ENCODE results near the gene RASAL1.

The RASAL1 gene

DNA sequence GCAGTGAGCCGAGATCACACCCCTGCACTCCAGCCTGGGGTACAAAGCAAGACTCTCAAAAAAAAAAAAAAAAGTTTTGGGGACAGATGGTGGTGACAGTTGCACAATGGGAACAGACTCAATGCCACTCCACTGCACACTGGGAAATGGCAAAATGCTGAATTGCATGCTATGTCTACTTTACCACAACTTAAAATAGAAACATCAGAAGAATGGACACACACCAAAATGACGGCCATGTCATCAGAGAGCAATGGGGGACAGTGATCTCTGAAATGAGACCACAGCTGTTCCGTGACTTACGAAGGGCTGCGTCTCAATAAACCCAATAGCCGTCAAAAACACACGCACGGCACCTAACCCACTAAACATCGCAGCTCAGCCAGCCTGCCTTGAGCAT lies 36.0 kb upstream of the RASAL1 start:
- DNase-seq, result no peak
- peaks cover 62% of the 10 kb centered on the region for H3K36me3 Mint-ChIP-seq (ENCODE audit: low read depth)
- H3K9me3 Mint-ChIP-seq, result no peaks in the 10 kb centered on the region
- TF ChIP-seq, protein P1, sequence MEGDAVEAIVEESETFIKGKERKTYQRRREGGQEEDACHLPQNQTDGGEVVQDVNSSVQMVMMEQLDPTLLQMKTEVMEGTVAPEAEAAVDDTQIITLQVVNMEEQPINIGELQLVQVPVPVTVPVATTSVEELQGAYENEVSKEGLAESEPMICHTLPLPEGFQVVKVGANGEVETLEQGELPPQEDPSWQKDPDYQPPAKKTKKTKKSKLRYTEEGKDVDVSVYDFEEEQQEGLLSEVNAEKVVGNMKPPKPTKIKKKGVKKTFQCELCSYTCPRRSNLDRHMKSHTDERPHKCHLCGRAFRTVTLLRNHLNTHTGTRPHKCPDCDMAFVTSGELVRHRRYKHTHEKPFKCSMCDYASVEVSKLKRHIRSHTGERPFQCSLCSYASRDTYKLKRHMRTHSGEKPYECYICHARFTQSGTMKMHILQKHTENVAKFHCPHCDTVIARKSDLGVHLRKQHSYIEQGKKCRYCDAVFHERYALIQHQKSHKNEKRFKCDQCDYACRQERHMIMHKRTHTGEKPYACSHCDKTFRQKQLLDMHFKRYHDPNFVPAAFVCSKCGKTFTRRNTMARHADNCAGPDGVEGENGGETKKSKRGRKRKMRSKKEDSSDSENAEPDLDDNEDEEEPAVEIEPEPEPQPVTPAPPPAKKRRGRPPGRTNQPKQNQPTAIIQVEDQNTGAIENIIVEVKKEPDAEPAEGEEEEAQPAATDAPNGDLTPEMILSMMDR (IDR thresholded peaks at IDR 0.05), result no peak
- no peak overlapping the region for H3K4me3 Mint-ChIP-seq
- no peak overlapping the region for H3K27ac Mint-ChIP-seq
- no peaks in the 10 kb centered on the region for H3K27me3 Mint-ChIP-seq (ENCODE audit: low read depth, poor library complexity)
- H3K4me1 Mint-ChIP-seq, result peaks cover 22% of the 10 kb centered on the region

DNA sequence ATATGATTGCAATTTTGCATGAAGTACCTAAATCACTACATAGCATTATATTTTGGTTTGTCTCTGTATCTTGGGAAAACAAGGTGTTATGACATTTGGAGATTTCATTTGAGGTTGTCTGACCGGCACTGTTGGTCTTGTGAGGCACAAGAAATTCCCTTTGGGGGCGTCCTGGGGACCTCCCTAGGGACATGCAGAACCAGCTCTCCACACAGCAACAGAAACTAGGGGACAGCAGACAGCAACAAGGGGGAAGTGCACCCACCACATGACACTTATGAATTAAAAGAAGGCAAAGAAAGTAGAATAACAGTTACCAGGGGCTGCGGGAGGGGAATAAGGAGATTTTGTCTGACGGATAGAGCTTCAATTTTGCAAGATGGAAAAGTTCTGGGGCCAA lies 35.4 kb upstream of the RASAL1 start:
- Mint-ChIP-seq H3K36me3 (ENCODE audit: low read depth) (peaks cover 56% of the 10 kb centered on the region), H3K27ac (no peak overlapping the region), H3K27me3 (ENCODE audit: low read depth, poor library complexity) (no peaks in the 10 kb centered on the region), H3K4me1 (peaks cover 22% of the 10 kb centered on the region), H3K9me3 (no peaks in the 10 kb centered on the region), H3K4me3 (no peak overlapping the region)
- TF ChIP-seq, protein P1 (IDR thresholded peaks at IDR 0.05), result no peak
- DNase-seq, result no peak

DNA sequence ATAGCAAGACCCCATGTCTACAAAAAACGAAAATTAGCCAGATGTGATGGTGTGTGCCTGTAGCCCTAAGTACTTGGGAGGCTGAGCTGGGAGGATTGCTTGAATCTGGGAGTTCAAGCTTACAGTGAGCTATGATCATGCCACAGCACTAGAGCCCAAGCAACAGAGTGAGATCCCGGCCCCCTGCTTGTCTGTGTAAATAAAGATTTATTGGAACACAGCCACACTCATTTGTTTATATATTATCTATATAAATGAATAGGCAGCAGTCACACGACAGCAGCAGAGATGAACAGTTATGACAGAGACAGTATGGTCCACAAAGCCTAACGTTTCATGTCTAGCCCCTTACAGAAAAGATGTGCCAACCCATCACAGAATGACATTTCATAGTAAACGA lies 34.9 kb upstream of the RASAL1 start:
- H3K4me1 Mint-ChIP-seq, result peaks cover 22% of the 10 kb centered on the region
- TF ChIP-seq, protein P1 (IDR thresholded peaks at IDR 0.05), result no peak
- DNase-seq, result no peak
- no peaks in the 10 kb centered on the region for H3K9me3 Mint-ChIP-seq
- no peak overlapping the region for H3K4me3 Mint-ChIP-seq
- no peak overlapping the region for H3K27ac Mint-ChIP-seq
- peaks cover 53% of the 10 kb centered on the region for H3K36me3 Mint-ChIP-seq (ENCODE audit: low read depth)
- no peaks in the 10 kb centered on the region for H3K27me3 Mint-ChIP-seq (ENCODE audit: low read depth, poor library complexity)

DNA sequence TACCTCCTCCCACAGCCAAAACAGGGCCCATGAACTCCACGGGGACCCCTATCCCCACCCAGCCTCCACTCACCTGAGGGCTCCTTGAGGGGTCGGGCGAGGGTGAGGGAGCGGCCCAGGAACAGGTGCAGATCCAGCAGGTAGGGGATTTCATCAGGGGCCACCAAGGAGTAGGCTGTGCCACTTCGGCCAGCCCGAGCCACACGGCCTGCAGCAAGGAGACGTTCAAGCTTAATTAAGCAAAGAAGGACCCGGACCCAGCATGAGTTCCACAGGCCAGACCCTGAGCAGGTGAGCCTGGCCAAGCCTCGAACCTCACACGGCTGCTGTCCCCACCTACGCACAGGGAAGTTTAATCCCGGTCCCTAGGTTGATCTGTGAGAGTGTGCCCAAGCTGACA lies 34.1 kb upstream of the RASAL1 start:
- Mint-ChIP-seq H3K9me3 (no peaks in the 10 kb centered on the region), H3K4me1 (peaks cover 18% of the 10 kb centered on the region), H3K4me3 (no peak overlapping the region), H3K36me3 (ENCODE audit: low read depth) (peaks cover 52% of the 10 kb centered on the region), H3K27ac (no peak overlapping the region), H3K27me3 (ENCODE audit: low read depth, poor library complexity) (no peaks in the 10 kb centered on the region)
- no peak for DNase-seq
- TF ChIP-seq, protein P1 (IDR thresholded peaks at IDR 0.05), result no peak

DNA sequence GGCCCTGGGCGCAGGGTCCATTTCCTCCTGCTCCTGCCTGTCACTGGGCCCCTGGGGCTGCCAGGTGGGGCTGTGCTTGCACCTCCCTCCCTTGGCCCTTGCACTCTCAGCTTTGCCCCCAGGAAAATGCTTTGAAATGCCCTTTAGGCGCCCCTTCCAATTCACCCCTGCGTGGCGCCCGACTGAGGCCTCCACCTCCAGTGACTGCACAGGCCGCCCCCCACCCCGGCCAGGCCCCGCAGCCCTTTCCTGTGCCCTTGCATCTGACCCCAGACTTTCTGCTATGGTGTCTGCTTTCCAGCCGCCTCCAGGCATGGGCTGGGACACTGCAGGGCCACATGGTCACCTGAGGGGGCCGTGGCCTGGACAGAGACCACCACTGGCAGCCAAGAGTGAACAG lies 32.3 kb upstream of the RASAL1 start:
- DNase-seq, result no peak
- Mint-ChIP-seq H3K9me3 (no peaks in the 10 kb centered on the region), H3K4me3 (no peak overlapping the region), H3K27me3 (ENCODE audit: low read depth, poor library complexity) (no peaks in the 10 kb centered on the region), H3K36me3 (ENCODE audit: low read depth) (peaks cover 41% of the 10 kb centered on the region), H3K4me1 (peaks cover 10% of the 10 kb centered on the region), H3K27ac (no peak overlapping the region)
- TF ChIP-seq, protein P1 (IDR thresholded peaks at IDR 0.05), result no peak

DNA sequence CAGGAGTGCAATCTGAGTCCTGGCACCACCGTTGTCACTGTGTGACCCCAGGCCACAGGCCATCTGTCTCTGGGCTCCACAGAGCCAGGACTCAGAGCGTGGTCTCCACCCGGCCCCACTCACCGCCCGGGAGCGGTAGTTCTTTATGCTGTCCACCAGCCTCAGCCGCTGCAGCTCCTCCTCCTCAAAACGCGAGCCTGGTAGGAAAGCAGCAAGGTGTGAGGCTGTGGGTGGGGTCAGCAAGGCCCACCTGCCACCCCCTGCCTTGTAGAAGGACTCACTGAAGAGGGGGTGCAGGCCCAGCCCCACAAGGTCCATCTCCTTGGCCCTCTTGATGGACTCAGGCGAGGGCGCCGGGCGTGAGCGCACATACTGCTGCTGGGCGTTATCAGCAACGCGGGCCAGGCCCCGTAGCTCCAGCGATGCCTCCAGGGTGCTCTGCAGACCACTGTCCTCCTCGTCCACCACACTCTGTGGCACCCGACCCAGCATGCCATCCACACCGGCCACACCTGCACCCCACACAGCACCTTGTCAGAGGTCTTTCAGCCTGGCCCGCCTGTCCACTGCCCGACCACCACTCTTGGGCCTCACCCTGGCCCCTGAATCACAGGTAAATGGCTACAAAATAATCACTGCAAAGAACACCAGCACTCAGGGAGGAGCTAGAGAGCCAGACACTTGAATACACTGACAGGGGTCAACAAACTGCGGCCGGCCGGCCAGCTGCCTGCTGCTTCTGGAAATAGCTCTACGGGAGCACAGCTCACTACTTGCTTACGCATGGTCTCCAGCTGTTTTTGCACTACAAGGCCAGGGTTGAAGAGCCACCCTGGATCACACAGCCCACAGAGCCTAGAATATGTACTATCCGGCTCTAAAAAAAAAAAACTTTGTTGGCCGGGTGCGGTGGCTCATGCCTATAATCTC lies 30.2 kb upstream of the RASAL1 start:
- TF ChIP-seq, protein P1 (IDR thresholded peaks at IDR 0.05), result no peak
- no peaks in the 10 kb centered on the region for H3K9me3 Mint-ChIP-seq
- H3K4me1 Mint-ChIP-seq, result peaks cover 23% of the 10 kb centered on the region
- no peaks in the 10 kb centered on the region for H3K27me3 Mint-ChIP-seq (ENCODE audit: low read depth, poor library complexity)
- no peak overlapping the region for H3K4me3 Mint-ChIP-seq
- no peak for DNase-seq
- H3K27ac Mint-ChIP-seq, result no peak overlapping the region
- peaks cover 26% of the 10 kb centered on the region for H3K36me3 Mint-ChIP-seq (ENCODE audit: low read depth)
